Endodermal cell (in vitro differentiated cells): ENCODE measurements around the gene SCGB1D1. TPM values are rescaled to one million over a fixed set of nuclear protein-coding genes. Genes with fewer than 3 reads are reported as not detected.

Experiments used
- DNase-seq: peaks from one replicate; pipeline ENCODE4 v3.0.0-alpha.2; 2017
- H3K27ac ChIP-seq: 2 replicates; pipeline ENCODE4 v1.5.1; 2013; ENCODE audit warnings: mild to moderate bottlenecking, low read depth, low read length, moderate library complexity
- H3K27me3 ChIP-seq: 2 replicates; pipeline ENCODE4 v1.6.1; 2013; ENCODE audit warnings: mild to moderate bottlenecking, low read length, moderate library complexity; ENCODE audit not compliant: insufficient read depth, control insufficient read depth, poor library complexity, severe bottlenecking
- H3K36me3 ChIP-seq: 2 replicates; pipeline ENCODE4 v1.7.0; 2013; ENCODE audit warnings: mild to moderate bottlenecking, low read length, moderate library complexity; ENCODE audit not compliant: control insufficient read depth, insufficient read depth
- H3K4me1 ChIP-seq: one replicate; pipeline ENCODE4 v1.7.0; 2013; ENCODE audit warnings: low read length; ENCODE audit not compliant: control insufficient read depth, insufficient read depth
- H3K4me3 ChIP-seq: 2 replicates; pipeline ENCODE4 v1.5.1; 2013; ENCODE audit warnings: mild to moderate bottlenecking, low read length, moderate library complexity
- H3K9ac ChIP-seq: 2 replicates; pipeline ENCODE4 v1.6.1; 2013; ENCODE audit warnings: mild to moderate bottlenecking, low read length, moderate library complexity; ENCODE audit not compliant: poor library complexity, severe bottlenecking; ENCODE audit errors: extremely low read depth
- H3K9me3 ChIP-seq: 2 replicates; pipeline ENCODE4 v1.6.1; 2013; ENCODE audit warnings: mild to moderate bottlenecking, low read length, moderate library complexity; ENCODE audit not compliant: control insufficient read depth
- H3K27ac Mint-ChIP-seq: 2 replicates; pipeline ENCODE4 v1.8.0; 2020; ENCODE audit warnings: mixed read lengths
- H3K27me3 Mint-ChIP-seq: 2 replicates; pipeline ENCODE4 v1.8.0; 2021; ENCODE audit warnings: mild to moderate bottlenecking, mixed read lengths; ENCODE audit not compliant: insufficient read depth
- H3K36me3 Mint-ChIP-seq: 2 replicates; pipeline ENCODE4 v1.8.0; 2020; ENCODE audit warnings: low read depth, mixed read lengths
- H3K4me1 Mint-ChIP-seq: 2 replicates; pipeline ENCODE4 v1.8.0; 2020; ENCODE audit warnings: mixed read lengths
- H3K4me3 Mint-ChIP-seq: 2 replicates; pipeline ENCODE4 v1.8.0; 2020; ENCODE audit warnings: mild to moderate bottlenecking, moderate library complexity, mixed read lengths
- H3K9me3 Mint-ChIP-seq: 2 replicates; pipeline ENCODE4 v1.8.0; 2020; ENCODE audit warnings: mild to moderate bottlenecking, mixed read lengths
- WGBS, 2 experiments: methylation state at CpG; one replicate each; pipeline versions ENCODE4 v1.1.5 to v1.1.7; 2013; ENCODE audit warnings: missing lambda C conversion rate in 2 of 2, mixed read lengths in 1 of 2; ENCODE audit not compliant: insufficient coverage in 1 of 2, insufficient read length in 1 of 2; 5-methylcytosine and 5-hydroxymethylcytosine counted together
- total RNA-seq, 2 donors: library from RNA; stranded (reverse); fragmentation: NEBNext Ultra II Directional in 1 of 2; extraction: Animal tissue kit (Norgen Biotek cat#: 25700) in 1 of 2; gene quantifications; 2 replicates in 1 of 2; 3 replicates in 1 of 2; pipeline ENCODE4 v1.2.1, GENCODE V29; 2021
- TF ChIP-seq, protein P1 (sequence below): fragments of 200-600 bp; sonication (generic); conservative IDR thresholded peaks from 2 replicates; pipeline ENCODE4 v1.5.0; 2021; ENCODE audit warnings: antibody characterized with exemption, mild to moderate bottlenecking

SCGB1D1 gene
- total RNA-seq, 2 donors from 2014 or later: not detected

GRCh38 chr11:62144641-62145255, 45.3 kb upstream of the SCGB1D1 start:
- H3K27ac ChIP-seq: no peak overlapping the region
- no peak overlapping the region for H3K27ac Mint-ChIP-seq
- H3K27me3 ChIP-seq: no peaks in the 10 kb centered on the region
- H3K36me3 Mint-ChIP-seq: peaks cover 51% of the 10 kb centered on the region
- no peaks in the 10 kb centered on the region for H3K9me3 ChIP-seq
- H3K4me1 Mint-ChIP-seq: no peaks in the 10 kb centered on the region
- H3K4me1 ChIP-seq: no peaks in the 10 kb centered on the region
- no peak overlapping the region for H3K9ac ChIP-seq
- no peaks in the 10 kb centered on the region for H3K9me3 Mint-ChIP-seq
- WGBS, 2 experiments: 97 to 98% methylated on average over 13 to 24 of the region's 24 CpGs
- DNase-seq: peak; percentile 20
- no peak overlapping the region for H3K4me3 Mint-ChIP-seq
- H3K4me3 ChIP-seq: no peak overlapping the region
- TF ChIP-seq, protein P1, sequence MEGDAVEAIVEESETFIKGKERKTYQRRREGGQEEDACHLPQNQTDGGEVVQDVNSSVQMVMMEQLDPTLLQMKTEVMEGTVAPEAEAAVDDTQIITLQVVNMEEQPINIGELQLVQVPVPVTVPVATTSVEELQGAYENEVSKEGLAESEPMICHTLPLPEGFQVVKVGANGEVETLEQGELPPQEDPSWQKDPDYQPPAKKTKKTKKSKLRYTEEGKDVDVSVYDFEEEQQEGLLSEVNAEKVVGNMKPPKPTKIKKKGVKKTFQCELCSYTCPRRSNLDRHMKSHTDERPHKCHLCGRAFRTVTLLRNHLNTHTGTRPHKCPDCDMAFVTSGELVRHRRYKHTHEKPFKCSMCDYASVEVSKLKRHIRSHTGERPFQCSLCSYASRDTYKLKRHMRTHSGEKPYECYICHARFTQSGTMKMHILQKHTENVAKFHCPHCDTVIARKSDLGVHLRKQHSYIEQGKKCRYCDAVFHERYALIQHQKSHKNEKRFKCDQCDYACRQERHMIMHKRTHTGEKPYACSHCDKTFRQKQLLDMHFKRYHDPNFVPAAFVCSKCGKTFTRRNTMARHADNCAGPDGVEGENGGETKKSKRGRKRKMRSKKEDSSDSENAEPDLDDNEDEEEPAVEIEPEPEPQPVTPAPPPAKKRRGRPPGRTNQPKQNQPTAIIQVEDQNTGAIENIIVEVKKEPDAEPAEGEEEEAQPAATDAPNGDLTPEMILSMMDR: no peak
- H3K27me3 Mint-ChIP-seq: no peaks in the 10 kb centered on the region
- H3K36me3 ChIP-seq: peaks cover 57% of the 10 kb centered on the region

DNA sequence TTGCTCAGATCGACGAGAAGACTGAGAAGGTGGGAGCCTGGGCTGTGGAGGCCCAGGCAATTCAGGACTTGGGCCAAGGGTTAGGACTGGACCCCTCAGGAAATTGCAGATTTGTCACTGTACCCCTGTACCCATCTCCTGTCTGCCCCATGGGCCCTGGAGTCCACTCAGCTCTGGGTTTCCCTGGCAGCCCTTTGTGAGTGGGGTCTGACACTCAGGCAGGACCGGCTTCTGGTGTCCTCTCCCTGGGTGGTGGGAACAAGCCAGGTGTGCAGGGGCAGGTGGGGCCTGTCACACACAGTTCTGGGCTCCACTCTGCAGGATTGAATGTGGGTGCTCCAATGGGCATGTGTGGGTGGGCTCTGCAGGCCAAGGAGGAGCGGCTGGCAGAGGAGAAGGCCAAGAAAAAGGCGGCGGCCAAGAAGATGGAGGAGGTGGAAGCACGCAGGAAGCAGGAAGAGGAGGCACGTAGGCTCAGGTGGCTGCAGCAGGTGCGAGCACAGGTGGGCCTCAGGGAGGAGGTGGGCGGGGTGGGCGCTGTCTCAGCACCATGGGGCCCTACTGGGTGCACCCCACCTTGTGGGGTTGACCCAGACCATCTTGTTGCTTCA, 44.6 kb upstream of the SCGB1D1 start:
- H3K36me3 Mint-ChIP-seq: peaks cover 56% of the 10 kb centered on the region
- Histone ChIP-seq H3K4me3 (no peak overlapping the region), H3K9ac (no peak overlapping the region), H3K27ac (no peak overlapping the region), H3K36me3 (peaks cover 57% of the 10 kb centered on the region), H3K4me1 (no peaks in the 10 kb centered on the region), H3K27me3 (no peaks in the 10 kb centered on the region), H3K9me3 (no peaks in the 10 kb centered on the region)
- no peaks in the 10 kb centered on the region for H3K9me3 Mint-ChIP-seq
- TF ChIP-seq, protein P1: no peak
- WGBS, 2 experiments: 95% methylated on average over 7 to 11 of the region's 11 CpGs
- no peak overlapping the region for H3K4me3 Mint-ChIP-seq
- DNase-seq: peak; percentile 28
- no peaks in the 10 kb centered on the region for H3K27me3 Mint-ChIP-seq
- H3K27ac Mint-ChIP-seq: no peak overlapping the region
- H3K4me1 Mint-ChIP-seq: no peaks in the 10 kb centered on the region

- H3K36me3 ChIP-seq: peaks cover 57% of the 10 kb centered on the region
- Mint-ChIP-seq H3K27ac (no peak overlapping the region), H3K4me1 (no peaks in the 10 kb centered on the region), H3K27me3 (no peaks in the 10 kb centered on the region), H3K4me3 (no peak overlapping the region), H3K36me3 (peaks cover 61% of the 10 kb centered on the region), H3K9me3 (no peaks in the 10 kb centered on the region)
- peak; percentile 24 for DNase-seq
- H3K9me3 ChIP-seq: no peaks in the 10 kb centered on the region
- H3K4me3 ChIP-seq: no peak overlapping the region
- no peak overlapping the region for H3K27ac ChIP-seq
- no peaks in the 10 kb centered on the region for H3K4me1 ChIP-seq
- no peak overlapping the region for H3K9ac ChIP-seq
- 93 to 98% methylated on average over 19 to 33 of the region's 36 CpGs for WGBS, 2 experiments
- TF ChIP-seq, protein P1: no peak
- H3K27me3 ChIP-seq: no peaks in the 10 kb centered on the region
These were observed 43.4 kb upstream of the SCGB1D1 start for GRCh38 chr11:62146476-62147200.
